Measurements from ENCODE around the gene HS1BP3.

HS1BP3 gene

GRCh38 chr2:20595439-20596192 is 55.3 kb downstream of the HS1BP3 start:
- H3K4me3 ChIP-seq (ENCODE audit: low read depth, low read length), result no peak overlapping the region
- no peak for DNase-seq (ENCODE audit: low read depth)

GRCh38 chr2:20594957-20595356 is 55.9 kb downstream of the HS1BP3 start:
- H3K4me3 ChIP-seq (ENCODE audit: low read depth, low read length), result no peak overlapping the region
- no peak for DNase-seq (ENCODE audit: low read depth)

DNA sequence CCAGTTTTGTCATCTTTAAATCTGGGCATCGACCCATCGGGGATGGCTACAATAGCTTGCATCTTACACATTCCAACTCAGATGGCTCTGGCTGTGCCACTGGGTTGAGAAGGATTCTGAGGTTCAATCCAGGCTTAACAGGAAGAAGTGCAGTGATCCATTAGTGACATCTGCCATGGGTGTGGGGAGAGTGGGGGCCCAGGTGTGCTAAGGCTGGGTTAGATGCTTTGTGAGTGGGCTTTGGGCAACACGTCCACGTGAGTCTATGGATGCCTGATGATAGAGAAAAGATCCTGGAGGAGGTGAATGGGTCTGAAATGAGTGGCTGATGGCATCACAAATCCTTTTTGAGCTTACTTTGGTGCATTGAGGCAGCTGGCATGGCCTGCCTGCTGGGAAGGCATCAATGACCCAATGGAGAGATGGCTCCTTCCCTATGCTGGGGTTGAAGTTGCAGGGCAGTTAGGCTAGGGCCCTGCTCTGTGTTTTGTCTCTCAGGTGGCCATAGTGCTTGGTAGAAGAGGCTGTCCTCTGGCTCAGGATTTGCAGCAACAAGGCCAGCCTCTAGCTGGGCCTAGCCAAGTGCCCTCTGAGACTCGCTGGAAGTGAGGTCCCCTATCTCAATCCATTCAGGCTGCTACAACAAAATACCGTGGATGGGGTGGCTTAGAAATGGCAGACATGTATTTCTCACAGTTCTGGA is 56.7 kb downstream of the HS1BP3 start:
- DNase-seq (ENCODE audit: low read depth), result no peak
- no peak overlapping the region for H3K4me3 ChIP-seq (ENCODE audit: low read depth, low read length)

- no peak overlapping the region for H3K4me3 ChIP-seq (ENCODE audit: low read depth, low read length)
- DNase-seq (ENCODE audit: low read depth), result peak; percentile 90
Observed at GRCh38 chr2:20593072-20594034, 57.5 kb downstream of the HS1BP3 start.

DNA sequence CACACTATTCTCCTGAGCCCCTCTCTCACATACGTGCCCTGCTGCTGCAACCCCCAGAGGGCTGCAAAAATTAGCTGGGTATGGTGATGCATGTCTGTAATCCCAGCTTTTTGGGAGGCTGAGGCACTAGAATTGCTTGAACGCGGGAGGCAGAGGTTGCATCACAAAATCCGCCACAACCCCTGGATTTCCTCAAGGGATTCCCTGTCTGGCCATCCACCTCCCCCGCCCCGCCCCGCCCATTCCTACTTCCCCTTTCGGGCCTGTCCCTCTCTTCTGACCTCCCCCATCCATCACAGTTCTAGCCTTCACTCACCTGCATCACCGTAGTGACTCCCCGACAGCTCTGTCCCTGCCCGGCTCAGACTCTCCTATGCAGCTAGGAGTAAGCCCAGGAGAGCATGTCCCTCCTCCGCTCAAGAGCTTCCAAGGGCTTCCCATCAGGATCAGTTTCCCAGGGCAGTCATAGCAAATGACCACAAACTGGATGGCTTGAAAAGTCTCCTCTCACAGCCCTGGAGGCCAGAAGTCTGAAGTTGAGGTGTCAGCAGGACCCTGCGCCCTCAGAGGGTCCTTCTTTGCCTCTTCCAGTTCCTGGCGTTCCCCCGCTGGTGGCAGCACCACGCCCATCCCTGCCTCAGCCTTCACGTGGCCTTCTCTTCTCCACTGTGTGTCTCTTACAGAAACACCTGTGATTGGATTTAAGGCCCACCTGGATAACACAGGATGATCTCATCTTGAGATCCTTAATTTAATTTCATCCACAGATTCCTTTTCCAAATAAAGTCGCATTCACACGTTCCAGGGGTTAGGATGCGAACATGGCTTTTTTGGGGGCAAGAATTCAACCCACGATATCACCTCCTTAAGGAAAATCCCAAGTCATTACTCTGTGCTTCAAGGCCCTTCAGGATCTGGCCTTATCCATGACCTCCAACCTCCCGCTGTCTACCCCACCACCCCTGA is 58.5 kb downstream of the HS1BP3 start:
- DNase-seq (ENCODE audit: low read depth), result no peak
- H3K4me3 ChIP-seq (ENCODE audit: low read depth, low read length), result no peak overlapping the region

GRCh38 chr2:20590704-20591515 is 60.0 kb downstream of the HS1BP3 start:
- H3K4me3 ChIP-seq (ENCODE audit: low read depth, low read length), result no peak overlapping the region
- DNase-seq (ENCODE audit: low read depth), result no peak

- no peak for DNase-seq (ENCODE audit: low read depth)
- no peak overlapping the region for H3K4me3 ChIP-seq (ENCODE audit: low read depth, low read length)
Observed at GRCh38 chr2:20589975-20590703, 60.8 kb downstream of the HS1BP3 start.

- no peak overlapping the region for H3K4me3 ChIP-seq (ENCODE audit: low read depth, low read length)
- no peak for DNase-seq (ENCODE audit: low read depth)
Observed at GRCh38 chr2:20588918-20589871, 61.7 kb downstream of the HS1BP3 start.

GRCh38 chr2:20585710-20586594 is 64.9 kb downstream of the HS1BP3 start:
- DNase-seq (ENCODE audit: low read depth), result no peak
- H3K4me3 ChIP-seq (ENCODE audit: low read depth, low read length), result no peak overlapping the region

GRCh38 chr2:20585359-20585709 is 65.6 kb downstream of the HS1BP3 start:
- H3K4me3 ChIP-seq (ENCODE audit: low read depth, low read length), result no peak overlapping the region
- DNase-seq (ENCODE audit: low read depth), result no peak

GRCh38 chr2:20584399-20585358 is 66.2 kb downstream of the HS1BP3 start:
- DNase-seq (ENCODE audit: low read depth), result peak; percentile 83
- H3K4me3 ChIP-seq (ENCODE audit: low read depth, low read length), result no peak overlapping the region

- H3K4me3 ChIP-seq (ENCODE audit: low read depth, low read length), result no peak overlapping the region
- DNase-seq (ENCODE audit: low read depth), result no peak
Observed at GRCh38 chr2:20584045-20584398, 66.9 kb downstream of the HS1BP3 start.

- H3K4me3 ChIP-seq (ENCODE audit: low read depth, low read length), result no peak overlapping the region
- DNase-seq (ENCODE audit: low read depth), result no peak
Observed at GRCh38 chr2:20583425-20583881, 67.4 kb downstream of the HS1BP3 start.

GRCh38 chr2:20582600-20583221 is 68.2 kb downstream of the HS1BP3 start:
- no peak for DNase-seq (ENCODE audit: low read depth)
- no peak overlapping the region for H3K4me3 ChIP-seq (ENCODE audit: low read depth, low read length)

Measured in skeletal muscle cell (primary cell).